Breast epithelium (tissue), 4 donors: ENCODE data around the gene RO60. TPM values are rescaled to one million over a fixed set of nuclear protein-coding genes. Genes with fewer than 3 reads are reported as not detected.

Experiments used
- DNase-seq, 2 donors: peaks; one replicate each; pipeline ENCODE4 v3.0.0-alpha.2; 2019; ENCODE audit warnings: low spot score in 2 of 2
- H3K27ac ChIP-seq, 2 donors: fragments of 200-600 bp; sonication (generic) in 1 of 2; one replicate each; pipeline ENCODE4 v1.5.1; 2016 to 2019; ENCODE audit warnings: mild to moderate bottlenecking in 1 of 2
- H3K27me3 ChIP-seq, 2 donors: fragments of 200-600 bp; sonication (generic) in 1 of 2; one replicate each; pipeline versions ENCODE4 v1.5.1 to v1.6.0; 2017 to 2019; ENCODE audit warnings: control low read depth in 1 of 2, mild to moderate bottlenecking in 1 of 2
- H3K36me3 ChIP-seq: fragments of 200-600 bp; one replicate; pipeline ENCODE4 v1.5.1; 2019
- H3K4me1 ChIP-seq, 2 donors: fragments of 200-600 bp; sonication (generic); one replicate each; pipeline ENCODE4 v1.5.1; 2016 to 2019; ENCODE audit warnings: control low read depth in 1 of 2
- H3K4me3 ChIP-seq, 3 donors: fragments of 200-600 bp; sonication (generic); 1 replicate in 2 of 3; 2 replicates in 1 of 3; pipeline ENCODE4 v1.5.1; 2016 to 2019; ENCODE audit warnings: mild to moderate bottlenecking in 3 of 3, moderate library complexity in 2 of 3
- H3K9me3 ChIP-seq, 2 donors: fragments of 200-600 bp; sonication (generic) in 1 of 2; one replicate each; pipeline ENCODE4 v1.5.1; 2016 to 2019; ENCODE audit warnings: control low read depth in 1 of 2
- POLR2A ChIP-seq: fragments of 450-650 bp; IDR thresholded peaks from one replicate; pipeline ENCODE4 v1.6.1; 2016; ENCODE audit warnings: antibody characterized with exemption, mild to moderate bottlenecking, moderate library complexity
- POLR2AphosphoS5 ChIP-seq, 3 donors: sonication (generic); formaldehyde crosslinking; IDR thresholded peaks; one replicate each; pipeline ENCODE4 v1.6.1; 2017; ENCODE audit warnings: antibody characterized with exemption in 3 of 3
- intact Hi-C: fragments of 100-400 bp; cut with DNase I; formaldehyde crosslinking; loops from one replicate; pipeline ENCODE4 v1.15.1; 2023; ENCODE audit warnings: low total_unique reads
- total RNA-seq, 3 donors: library from RNA; depleted of rRNA; stranded (reverse); fragments of >200 nt; gene quantifications; one replicate each; pipeline ENCODE4 v1.1.0, GENCODE V29; 2016
- TF ChIP-seq, protein P1 (sequence below), 3 donors: fragments of 450-650 bp; IDR thresholded peaks; one replicate each; pipeline ENCODE4 v1.5.1; 2016 to 2017; ENCODE audit warnings: antibody characterized with exemption in 3 of 3, mild to moderate bottlenecking in 3 of 3, moderate library complexity in 3 of 3

The RO60 gene
- total RNA-seq, 3 donors from 2014 or later, result 91.4 to 116 (median 95.1) TPM

DNA sequence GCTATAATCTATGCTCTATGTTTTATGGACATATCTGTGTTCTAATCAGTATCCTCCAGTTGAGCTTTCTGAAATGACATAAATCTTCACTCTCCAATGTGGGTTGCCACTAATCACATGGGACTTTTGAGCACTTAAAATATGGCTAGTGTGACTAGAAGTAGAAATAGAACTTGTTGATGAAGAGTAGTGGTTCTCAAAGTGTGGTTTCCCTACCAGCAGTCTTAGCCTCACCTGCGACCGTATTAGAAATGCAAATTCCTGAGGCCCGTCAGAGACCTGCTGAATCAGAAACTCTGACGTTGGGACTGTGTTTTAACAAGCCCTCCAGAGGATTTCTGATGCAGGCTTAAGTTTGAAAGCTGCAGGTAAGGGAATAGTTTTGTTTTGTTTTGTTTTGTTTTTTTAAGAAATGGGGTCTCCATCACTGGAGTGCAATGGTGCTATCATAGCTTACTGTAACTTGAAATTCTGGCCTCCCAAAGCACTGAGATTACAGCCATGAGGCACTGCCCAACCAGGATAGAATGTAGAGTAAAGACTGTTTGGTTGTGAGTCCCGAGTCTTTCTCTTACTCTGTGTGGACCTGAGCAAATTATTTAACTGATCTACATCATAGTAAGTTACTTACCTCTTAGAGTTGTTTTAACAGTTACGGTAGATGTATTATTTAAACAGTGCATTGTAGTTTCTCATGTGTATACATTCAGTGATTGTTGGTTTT, 24.1 kb downstream of the RO60 start:
- DNase-seq, result no peak
- no peaks in the 10 kb centered on the region for H3K27me3 ChIP-seq
- intact Hi-C loops, result no loop called here
- H3K9me3 ChIP-seq, result no peaks in the 10 kb centered on the region
- TF ChIP-seq POLR2AphosphoS5 (IDR thresholded peaks at IDR 0.05) (no peak), POLR2A (no peak)
- TF ChIP-seq, protein P1, sequence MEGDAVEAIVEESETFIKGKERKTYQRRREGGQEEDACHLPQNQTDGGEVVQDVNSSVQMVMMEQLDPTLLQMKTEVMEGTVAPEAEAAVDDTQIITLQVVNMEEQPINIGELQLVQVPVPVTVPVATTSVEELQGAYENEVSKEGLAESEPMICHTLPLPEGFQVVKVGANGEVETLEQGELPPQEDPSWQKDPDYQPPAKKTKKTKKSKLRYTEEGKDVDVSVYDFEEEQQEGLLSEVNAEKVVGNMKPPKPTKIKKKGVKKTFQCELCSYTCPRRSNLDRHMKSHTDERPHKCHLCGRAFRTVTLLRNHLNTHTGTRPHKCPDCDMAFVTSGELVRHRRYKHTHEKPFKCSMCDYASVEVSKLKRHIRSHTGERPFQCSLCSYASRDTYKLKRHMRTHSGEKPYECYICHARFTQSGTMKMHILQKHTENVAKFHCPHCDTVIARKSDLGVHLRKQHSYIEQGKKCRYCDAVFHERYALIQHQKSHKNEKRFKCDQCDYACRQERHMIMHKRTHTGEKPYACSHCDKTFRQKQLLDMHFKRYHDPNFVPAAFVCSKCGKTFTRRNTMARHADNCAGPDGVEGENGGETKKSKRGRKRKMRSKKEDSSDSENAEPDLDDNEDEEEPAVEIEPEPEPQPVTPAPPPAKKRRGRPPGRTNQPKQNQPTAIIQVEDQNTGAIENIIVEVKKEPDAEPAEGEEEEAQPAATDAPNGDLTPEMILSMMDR (IDR thresholded peaks at IDR 0.05), result no peak
- H3K36me3 ChIP-seq, result peaks cover 8% of the 10 kb centered on the region
- H3K27ac ChIP-seq, result no peak overlapping the region
- H3K4me3 ChIP-seq, result no peak overlapping the region
- no peaks in the 10 kb centered on the region for H3K4me1 ChIP-seq

DNA sequence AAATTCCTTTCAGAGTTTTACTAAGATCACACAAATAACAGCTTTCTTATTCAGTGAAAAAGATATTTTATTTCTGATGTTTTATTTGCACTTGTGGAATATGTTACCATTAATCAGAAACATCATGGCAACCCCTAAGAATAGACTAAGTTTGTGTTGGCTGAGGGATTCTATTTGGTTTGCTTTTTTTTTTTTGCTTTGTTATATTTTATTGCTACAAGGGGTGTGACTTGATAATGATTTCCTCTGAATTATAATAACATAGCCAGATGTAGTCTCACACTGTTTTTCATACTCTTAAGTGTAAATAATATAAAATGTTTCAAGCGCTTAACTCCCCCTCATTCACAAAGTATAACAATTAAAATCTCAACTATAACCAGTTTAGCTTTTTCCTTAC, 25.9 kb downstream of the RO60 start:
- Histone ChIP-seq H3K4me3 (no peak overlapping the region), H3K27me3 (no peaks in the 10 kb centered on the region), H3K4me1 (no peaks in the 10 kb centered on the region), H3K36me3 (peaks cover 8% of the 10 kb centered on the region), H3K9me3 (no peaks in the 10 kb centered on the region), H3K27ac (no peak overlapping the region)
- intact Hi-C loops, result no loop called here
- DNase-seq, result no peak
- TF ChIP-seq POLR2AphosphoS5 (IDR thresholded peaks at IDR 0.05) (no peak), POLR2A (no peak)
- TF ChIP-seq, protein P1 (IDR thresholded peaks at IDR 0.05), result no peak

DNA sequence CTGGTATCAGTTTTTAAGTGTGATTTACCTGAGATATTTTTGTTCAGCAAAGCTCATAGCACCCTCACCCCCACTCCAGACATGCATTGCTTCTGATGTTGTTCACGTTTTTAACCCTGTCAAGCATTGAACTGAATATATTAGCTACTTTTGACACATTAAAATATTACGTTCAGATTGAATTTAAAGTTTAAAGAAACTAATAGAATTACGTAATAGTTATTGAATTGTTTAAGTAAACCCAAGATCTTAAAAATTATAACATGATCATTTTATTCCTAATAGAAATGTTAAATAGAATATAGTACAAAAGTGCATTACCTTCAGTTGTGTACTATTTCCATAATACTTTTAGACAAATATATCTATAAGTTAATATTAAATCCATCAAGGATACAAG, 26.9 kb downstream of the RO60 start:
- H3K4me3 ChIP-seq, result no peak overlapping the region
- H3K27me3 ChIP-seq, result no peaks in the 10 kb centered on the region
- intact Hi-C loops, result no loop called here
- TF ChIP-seq, protein P1 (IDR thresholded peaks at IDR 0.05), result no peak
- no peak for TF ChIP-seq POLR2A
- TF ChIP-seq POLR2AphosphoS5 (IDR thresholded peaks at IDR 0.05), result no peak
- no peak overlapping the region for H3K27ac ChIP-seq
- no peak for DNase-seq
- peaks cover 8% of the 10 kb centered on the region for H3K36me3 ChIP-seq
- no peaks in the 10 kb centered on the region for H3K9me3 ChIP-seq
- no peaks in the 10 kb centered on the region for H3K4me1 ChIP-seq

DNA sequence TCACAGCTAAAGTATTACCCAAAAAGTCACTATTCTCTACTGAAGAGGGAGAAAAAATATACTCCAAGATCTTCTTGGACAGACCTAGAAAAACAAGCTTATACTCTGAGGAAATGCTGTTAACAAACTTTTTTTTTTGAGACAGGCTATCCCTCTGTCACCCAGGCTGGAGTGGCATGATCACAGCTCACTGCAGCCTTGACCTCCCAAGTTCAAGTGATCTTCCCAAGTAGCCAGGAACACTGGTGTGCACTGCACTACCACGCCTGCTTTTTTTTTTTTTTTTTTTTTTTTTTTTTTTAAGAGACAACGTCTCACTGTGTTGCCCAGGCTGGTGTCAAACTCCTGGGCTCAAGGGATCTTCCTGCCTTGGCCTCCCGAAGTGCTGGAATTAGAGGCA, 28.5 kb downstream of the RO60 start:
- Histone ChIP-seq H3K9me3 (no peaks in the 10 kb centered on the region), H3K27me3 (no peaks in the 10 kb centered on the region), H3K4me3 (no peak overlapping the region), H3K36me3 (peaks cover 8% of the 10 kb centered on the region), H3K27ac (no peak overlapping the region), H3K4me1 (no peaks in the 10 kb centered on the region)
- DNase-seq, result no peak
- intact Hi-C loops, result no loop called here
- TF ChIP-seq, protein P1 (IDR thresholded peaks at IDR 0.05), result no peak
- TF ChIP-seq POLR2A, result no peak
- TF ChIP-seq POLR2AphosphoS5 (IDR thresholded peaks at IDR 0.05), result no peak

DNA sequence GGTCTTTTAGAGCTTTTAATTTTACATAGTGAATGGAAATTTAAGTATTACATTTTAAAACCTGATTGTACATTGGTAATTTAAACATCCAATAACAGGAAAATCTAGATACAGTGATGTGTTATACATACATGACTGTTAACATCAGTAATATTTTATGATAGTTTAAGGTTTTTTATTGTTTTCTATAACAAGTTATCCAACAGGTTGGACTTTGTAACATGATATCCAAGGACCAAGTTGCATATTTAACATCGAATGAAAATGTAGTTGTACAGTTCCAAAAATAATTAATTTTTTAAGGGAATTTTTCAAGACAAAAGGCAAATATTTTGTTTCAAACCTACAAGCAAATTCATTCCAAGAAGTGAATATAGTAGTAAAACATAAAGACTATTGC, 31.5 kb downstream of the RO60 start:
- intact Hi-C loops, result no loop called here

More for the DNA sequence above, 31.5 kb downstream of the RO60 start:
- no peak for DNase-seq
- no peaks in the 10 kb centered on the region for H3K4me1 ChIP-seq
- TF ChIP-seq POLR2AphosphoS5 (IDR thresholded peaks at IDR 0.05), result no peak
- no peak for TF ChIP-seq POLR2A
- TF ChIP-seq, protein P1 (IDR thresholded peaks at IDR 0.05), result no peak
- no peak overlapping the region for H3K27ac ChIP-seq
- no peaks in the 10 kb centered on the region for H3K27me3 ChIP-seq
- H3K4me3 ChIP-seq, result no peak overlapping the region
- no peaks in the 10 kb centered on the region for H3K36me3 ChIP-seq
- no peaks in the 10 kb centered on the region for H3K9me3 ChIP-seq
